Prostate gland (tissue), 2 donors: ENCODE measurements around the gene CD300A.

Source experiments
- POLR2A ChIP-seq: fragments of 450-650 bp; IDR thresholded peaks from one replicate; pipeline ENCODE4 v1.6.1; 2016; ENCODE audit warnings: antibody characterized with exemption, mild to moderate bottlenecking
- POLR2AphosphoS5 ChIP-seq: sonication (generic); formaldehyde crosslinking; IDR thresholded peaks from one replicate; pipeline ENCODE4 v1.6.1; 2017; ENCODE audit warnings: antibody characterized with exemption
- TF ChIP-seq, protein P1 (sequence below), 4 experiments: fragments of 200-600 bp in 2 of 4; fragments of 450-650 bp in 2 of 4; sonication (generic) in 2 of 4; IDR thresholded peaks; 1 replicate in 3 of 4; 2 replicates in 1 of 4; pipeline ENCODE4 v1.5.1; 2016 to 2019; ENCODE audit warnings: antibody characterized with exemption in 4 of 4, mild to moderate bottlenecking in 2 of 4, moderate library complexity in 2 of 4

DNA sequence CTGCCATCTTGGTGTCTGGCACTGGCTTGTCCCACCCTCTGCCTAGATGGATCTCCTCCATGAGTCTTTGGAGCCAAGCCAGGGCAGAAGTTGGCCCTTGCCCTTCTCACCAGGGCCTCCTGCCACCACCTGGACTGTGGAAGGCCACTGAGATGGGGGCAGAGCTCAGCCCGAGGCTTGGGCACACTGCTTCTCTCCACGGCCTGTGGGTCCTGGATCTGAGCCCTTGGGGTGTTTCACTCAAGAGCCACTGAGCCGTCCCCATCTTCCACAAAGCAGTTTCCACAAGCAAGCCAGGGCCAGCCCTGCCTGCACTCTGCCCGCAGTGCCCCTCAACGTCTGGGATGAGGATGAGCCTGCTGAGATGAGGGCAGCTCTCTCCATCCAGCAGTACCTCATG lies 16.7 kb upstream of the CD300A start:
- no peak for TF ChIP-seq POLR2A
- TF ChIP-seq, protein P1, sequence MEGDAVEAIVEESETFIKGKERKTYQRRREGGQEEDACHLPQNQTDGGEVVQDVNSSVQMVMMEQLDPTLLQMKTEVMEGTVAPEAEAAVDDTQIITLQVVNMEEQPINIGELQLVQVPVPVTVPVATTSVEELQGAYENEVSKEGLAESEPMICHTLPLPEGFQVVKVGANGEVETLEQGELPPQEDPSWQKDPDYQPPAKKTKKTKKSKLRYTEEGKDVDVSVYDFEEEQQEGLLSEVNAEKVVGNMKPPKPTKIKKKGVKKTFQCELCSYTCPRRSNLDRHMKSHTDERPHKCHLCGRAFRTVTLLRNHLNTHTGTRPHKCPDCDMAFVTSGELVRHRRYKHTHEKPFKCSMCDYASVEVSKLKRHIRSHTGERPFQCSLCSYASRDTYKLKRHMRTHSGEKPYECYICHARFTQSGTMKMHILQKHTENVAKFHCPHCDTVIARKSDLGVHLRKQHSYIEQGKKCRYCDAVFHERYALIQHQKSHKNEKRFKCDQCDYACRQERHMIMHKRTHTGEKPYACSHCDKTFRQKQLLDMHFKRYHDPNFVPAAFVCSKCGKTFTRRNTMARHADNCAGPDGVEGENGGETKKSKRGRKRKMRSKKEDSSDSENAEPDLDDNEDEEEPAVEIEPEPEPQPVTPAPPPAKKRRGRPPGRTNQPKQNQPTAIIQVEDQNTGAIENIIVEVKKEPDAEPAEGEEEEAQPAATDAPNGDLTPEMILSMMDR (IDR thresholded peaks at IDR 0.05), result no peak
- no peak for TF ChIP-seq POLR2AphosphoS5
